ENCODE measurements around the gene NFKBIL1. TPM values are rescaled to one million over a fixed set of nuclear protein-coding genes. Genes with fewer than 3 reads are reported as not detected.

The NFKBIL1 gene
- total and polyA plus RNA-seq, 9 of the 15 experiments (the other 6 are each of a cell fraction or from before 2014, with no cell fraction given) = 0.49 to 33.1 (median 7.6) TPM

GRCh38 chr6:31580807-31581433, 33.5 kb downstream of the NFKBIL1 start (continued):
- TF ChIP-seq RBM22 (IDR thresholded peaks at IDR 0.05; ENCODE audit: low read depth, low read length, poor library complexity, severe bottlenecking) (peak; percentile 71), TFAM (CRISPR knock-in tag; conservative IDR thresholded peaks at IDR 0.05) (no peak), CBX3 (IDR thresholded peaks at IDR 0.05; ENCODE audit: borderline replicate concordance in 1 of 2, low read length in 2 of 2) (peak in 1 of 2 experiments; percentile 88; a peak in 1 of 3 replicates), ELK1 (CRISPR knock-in tag; IDR thresholded peaks at IDR 0.05) (no peak), ZFP1 (CRISPR knock-in tag; IDR thresholded peaks at IDR 0.05) (no peak), IRF2 (CRISPR knock-in tag; IDR thresholded peaks at IDR 0.05) (no peak), ZNF146 (CRISPR knock-in tag; IDR thresholded peaks at IDR 0.05; ENCODE audit: unreplicated experiment) (no peak), ARID3B (CRISPR knock-in tag; IDR thresholded peaks at IDR 0.05; ENCODE audit: borderline replicate concordance) (no peak), PPARD (CRISPR knock-in tag; IDR thresholded peaks at IDR 0.05) (no peak), C11orf30 (IDR thresholded peaks at IDR 0.05; ENCODE audit: low read depth) (no peak), IRF9 (tag; IDR thresholded peaks at IDR 0.05) (no peak), POLR2B (IDR thresholded peaks at IDR 0.05; ENCODE audit: low read depth, partially characterized antibody) (peak; percentile 69), ZBTB26 (CRISPR knock-in tag; IDR thresholded peaks at IDR 0.05) (no peak), MAFK (IDR thresholded peaks at IDR 0.05; ENCODE audit: low read length) (no peak), E2F3 (CRISPR knock-in tag; IDR thresholded peaks at IDR 0.05) (0 out of 2 replicates have a peak, but pooled peaks have one; percentile 5), CHCHD3 (CRISPR knock-in tag; IDR thresholded peaks at IDR 0.05) (no peak), POLR2AphosphoS5 (IDR thresholded peaks at IDR 0.05; ENCODE audit: control insufficient read depth, insufficient read depth, low read depth, low read length) (peak; percentile 36; the same call in 1 of the 2 replicates), STAT6 (CRISPR knock-in tag; IDR thresholded peaks at IDR 0.05) (peak; percentile 88; the same call in 1 of the 2 replicates)
